GM12873 (cell line): ENCODE measurements around the gene DNAJB2.

Experiments
- TF ChIP-seq, protein P1 (sequence below): IDR thresholded peaks from 2 replicates; pipeline ENCODE4 v1.5.1; 2012; ENCODE audit warnings: low read depth, mild to moderate bottlenecking, moderate library complexity, low read length, control low read depth; ENCODE audit not compliant: insufficient read depth; ENCODE audit errors: missing control alignments

DNAJB2 gene

GRCh38 chr2:219279151-219279915 is at the start of gene DNAJB2:
TSS of gene DNAJB2 (plus strand) at chr2:219279366. CDS start at chr2:219279834, 468 bp downstream.
- TF ChIP-seq, protein P1, sequence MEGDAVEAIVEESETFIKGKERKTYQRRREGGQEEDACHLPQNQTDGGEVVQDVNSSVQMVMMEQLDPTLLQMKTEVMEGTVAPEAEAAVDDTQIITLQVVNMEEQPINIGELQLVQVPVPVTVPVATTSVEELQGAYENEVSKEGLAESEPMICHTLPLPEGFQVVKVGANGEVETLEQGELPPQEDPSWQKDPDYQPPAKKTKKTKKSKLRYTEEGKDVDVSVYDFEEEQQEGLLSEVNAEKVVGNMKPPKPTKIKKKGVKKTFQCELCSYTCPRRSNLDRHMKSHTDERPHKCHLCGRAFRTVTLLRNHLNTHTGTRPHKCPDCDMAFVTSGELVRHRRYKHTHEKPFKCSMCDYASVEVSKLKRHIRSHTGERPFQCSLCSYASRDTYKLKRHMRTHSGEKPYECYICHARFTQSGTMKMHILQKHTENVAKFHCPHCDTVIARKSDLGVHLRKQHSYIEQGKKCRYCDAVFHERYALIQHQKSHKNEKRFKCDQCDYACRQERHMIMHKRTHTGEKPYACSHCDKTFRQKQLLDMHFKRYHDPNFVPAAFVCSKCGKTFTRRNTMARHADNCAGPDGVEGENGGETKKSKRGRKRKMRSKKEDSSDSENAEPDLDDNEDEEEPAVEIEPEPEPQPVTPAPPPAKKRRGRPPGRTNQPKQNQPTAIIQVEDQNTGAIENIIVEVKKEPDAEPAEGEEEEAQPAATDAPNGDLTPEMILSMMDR, result no peak

DNA sequence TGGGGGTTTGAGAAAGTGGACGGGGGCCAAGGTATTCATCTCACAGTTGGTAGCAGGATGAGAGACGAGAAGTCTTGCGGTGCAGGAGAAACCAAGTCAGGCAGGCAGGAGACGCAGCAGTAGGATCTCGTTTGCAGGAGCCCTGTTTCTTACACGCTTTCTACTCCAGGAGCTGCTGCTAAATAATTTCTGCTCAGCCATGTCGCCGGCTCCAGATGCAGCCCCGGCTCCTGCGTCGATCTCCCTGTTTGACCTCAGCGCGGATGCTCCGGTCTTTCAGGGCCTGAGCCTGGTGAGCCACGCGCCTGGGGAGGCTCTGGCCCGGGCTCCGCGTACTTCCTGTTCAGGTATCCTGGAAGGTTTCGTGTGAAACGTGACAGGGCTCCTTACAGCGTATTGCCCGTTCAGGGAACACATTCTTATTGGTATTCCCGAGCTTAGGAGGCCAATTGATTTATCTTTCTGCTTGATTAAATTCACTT is 49.1 kb upstream of the DNAJB2 start:
- TF ChIP-seq, protein P1, result no peak

GRCh38 chr2:219234331-219234730 is 44.8 kb upstream of the DNAJB2 start:
- TF ChIP-seq, protein P1, result no peak

DNA sequence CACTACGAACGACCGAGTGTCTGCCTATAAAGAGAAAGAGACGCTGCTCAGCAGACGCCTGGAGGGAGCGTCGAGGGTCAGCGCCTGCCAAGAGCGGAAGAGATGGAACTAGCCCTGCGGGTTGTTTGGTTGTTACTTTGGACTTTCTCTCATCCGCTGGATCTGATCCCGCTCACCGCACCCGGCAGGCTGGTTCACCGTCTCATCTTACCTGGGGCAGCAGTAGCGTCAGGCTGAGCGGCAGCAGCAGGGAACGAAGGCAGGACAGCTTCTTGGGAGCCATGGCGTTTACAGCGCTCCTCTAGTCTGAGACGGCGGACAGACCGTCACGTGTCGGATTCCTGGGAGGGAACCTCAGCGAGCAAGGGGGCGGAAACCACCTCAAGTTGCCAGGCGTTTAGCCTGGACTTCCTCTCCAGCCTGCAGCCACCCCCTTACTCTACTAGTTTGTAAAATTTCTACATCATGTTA is 35.8 kb upstream of the DNAJB2 start:
- TF ChIP-seq, protein P1, result no peak

DNA sequence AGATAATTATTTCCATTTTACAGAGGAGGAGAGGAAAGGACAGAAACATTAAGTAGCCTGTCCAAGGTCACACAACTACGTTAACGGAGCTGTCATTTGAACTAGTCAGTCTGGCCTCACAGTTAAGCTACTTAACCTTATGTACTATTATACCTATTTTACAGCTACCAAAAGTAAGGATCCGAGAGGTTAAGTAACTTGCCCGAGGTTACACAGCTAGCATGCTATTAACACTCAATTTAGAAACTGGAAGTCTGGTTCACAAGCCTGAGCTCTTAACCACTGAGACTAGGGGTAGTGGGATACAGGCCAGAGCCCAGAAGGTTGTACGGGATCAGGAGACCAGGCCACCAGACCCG is 34.4 kb upstream of the DNAJB2 start:
- TF ChIP-seq, protein P1, result no peak

- TF ChIP-seq, protein P1, result no peak
Observed at GRCh38 chr2:219245148-219245898, 33.8 kb upstream of the DNAJB2 start, which contains the start of the genes GLB1L and STK16. TSS of gene GLB1L (minus strand) at chr2:219245444. CDS start at chr2:219243573, 1,871 bp downstream. TSS of gene STK16 (plus strand) at chr2:219245479. CDS start at chr2:219246000, 521 bp downstream.

DNA sequence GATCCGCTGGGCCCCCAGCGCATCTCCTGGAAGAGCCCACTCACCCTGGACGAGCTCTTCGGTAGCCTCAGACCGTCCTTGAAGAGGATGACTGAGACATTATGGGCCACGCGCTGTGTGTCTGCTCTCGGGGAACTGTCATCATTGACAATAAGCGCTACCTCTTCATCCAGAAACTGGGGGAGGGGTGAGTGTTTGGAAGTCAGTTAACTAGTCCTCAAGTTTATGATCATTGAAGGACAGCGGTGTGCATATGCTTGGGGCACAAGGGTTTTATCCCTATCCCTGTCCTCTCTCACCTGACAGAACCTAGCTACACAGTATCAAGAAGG is 33.3 kb upstream of the DNAJB2 start:
- TF ChIP-seq, protein P1, result no peak
